ENCODE measurements around the gene KIF26A.
A peak's percentile ranks its signal among the peaks of the same experiment; 100 is the strongest.

The KIF26A gene

GRCh38 chr14:104133496-104133895, 4.9 kb upstream of the KIF26A start:
- Histone ChIP-seq H3K27me3 (ENCODE audit: control insufficient read depth in 1 of 2, insufficient read depth in 2 of 2, low read length in 2 of 2) (peaks cover 38 to 42% of the 10 kb centered on the region in 2 donors), H3K27ac (ENCODE audit: low read depth, low read length) (no peak overlapping the region), H3K9ac (ENCODE audit: low read depth in 1 of 2, low read length in 2 of 2) (no peak overlapping the region), H3K36me3 (ENCODE audit: control insufficient read depth in 1 of 2, insufficient read depth in 2 of 2, low read length in 2 of 2) (no peaks in the 10 kb centered on the region), H3K4me3 (ENCODE audit: low read depth in 1 of 2, low read length in 2 of 2) (no peak overlapping the region), H3K4me1 (ENCODE audit: control insufficient read depth in 1 of 2, insufficient read depth in 2 of 2, low read length in 2 of 2) (peaks cover 3 to 22% of the 10 kb centered on the region in 2 donors), H3K9me3 (ENCODE audit: control insufficient read depth in 1 of 2, low read length in 2 of 2) (peaks cover 6 to 12% of the 10 kb centered on the region in 2 donors)

- Histone ChIP-seq H3K4me1 (ENCODE audit: control insufficient read depth in 1 of 2, insufficient read depth in 2 of 2, low read length in 2 of 2) (peaks cover 3 to 22% of the 10 kb centered on the region in 2 donors), H3K36me3 (ENCODE audit: control insufficient read depth in 1 of 2, insufficient read depth in 2 of 2, low read length in 2 of 2) (no peaks in the 10 kb centered on the region), H3K9me3 (ENCODE audit: control insufficient read depth in 1 of 2, low read length in 2 of 2) (peaks cover 4 to 9% of the 10 kb centered on the region in 2 donors), H3K4me3 (ENCODE audit: low read depth in 1 of 2, low read length in 2 of 2) (no peak overlapping the region), H3K9ac (ENCODE audit: low read depth in 1 of 2, low read length in 2 of 2) (no peak overlapping the region), H3K27ac (ENCODE audit: low read depth, low read length) (no peak overlapping the region), H3K27me3 (ENCODE audit: control insufficient read depth in 1 of 2, insufficient read depth in 2 of 2, low read length in 2 of 2) (peaks cover 42 to 46% of the 10 kb centered on the region in 2 donors)
Measured at GRCh38 chr14:104134061-104134965, 4.1 kb upstream of the KIF26A start.

GRCh38 chr14:104135121-104135903, 3.1 kb upstream of the KIF26A start:
- Histone ChIP-seq H3K9ac (ENCODE audit: low read depth in 1 of 2, low read length in 2 of 2) (no peak overlapping the region), H3K27ac (ENCODE audit: low read depth, low read length) (no peak overlapping the region), H3K36me3 (ENCODE audit: control insufficient read depth in 1 of 2, insufficient read depth in 2 of 2, low read length in 2 of 2) (no peaks in the 10 kb centered on the region), H3K27me3 (ENCODE audit: control insufficient read depth in 1 of 2, insufficient read depth in 2 of 2, low read length in 2 of 2) (peaks cover 48 to 49% of the 10 kb centered on the region in 2 donors), H3K4me1 (ENCODE audit: control insufficient read depth in 1 of 2, insufficient read depth in 2 of 2, low read length in 2 of 2) (peaks cover 3 to 22% of the 10 kb centered on the region in 2 donors), H3K4me3 (ENCODE audit: low read depth in 1 of 2, low read length in 2 of 2) (no peak overlapping the region), H3K9me3 (ENCODE audit: control insufficient read depth in 1 of 2, low read length in 2 of 2) (peaks cover under 1 to 2% of the 10 kb centered on the region in 2 donors)

- no peaks in the 10 kb centered on the region for H3K9me3 ChIP-seq (ENCODE audit: control insufficient read depth in 1 of 2, low read length in 2 of 2)
- H3K27ac ChIP-seq (ENCODE audit: low read depth, low read length), result no peak overlapping the region
- peaks cover 49% of the 10 kb centered on the region in 2 donors for H3K27me3 ChIP-seq (ENCODE audit: control insufficient read depth in 1 of 2, insufficient read depth in 2 of 2, low read length in 2 of 2)
- H3K9ac ChIP-seq (ENCODE audit: low read depth in 1 of 2, low read length in 2 of 2), result no peak overlapping the region
- H3K4me3 ChIP-seq (ENCODE audit: low read depth in 1 of 2, low read length in 2 of 2), result no peak overlapping the region
- H3K4me1 ChIP-seq (ENCODE audit: control insufficient read depth in 1 of 2, insufficient read depth in 2 of 2, low read length in 2 of 2), result peaks cover 3 to 22% of the 10 kb centered on the region in 2 donors
- H3K36me3 ChIP-seq (ENCODE audit: control insufficient read depth in 1 of 2, insufficient read depth in 2 of 2, low read length in 2 of 2), result no peaks in the 10 kb centered on the region
Measured at GRCh38 chr14:104135904-104136471, 2.4 kb upstream of the KIF26A start.

GRCh38 chr14:104136472-104137296, 1.7 kb upstream of the KIF26A start:
- Histone ChIP-seq H3K27ac (ENCODE audit: low read depth, low read length) (no peak overlapping the region), H3K36me3 (ENCODE audit: control insufficient read depth in 1 of 2, insufficient read depth in 2 of 2, low read length in 2 of 2) (no peaks in the 10 kb centered on the region), H3K9me3 (ENCODE audit: control insufficient read depth in 1 of 2, low read length in 2 of 2) (no peaks in the 10 kb centered on the region), H3K27me3 (ENCODE audit: control insufficient read depth in 1 of 2, insufficient read depth in 2 of 2, low read length in 2 of 2) (peaks cover 49% of the 10 kb centered on the region in 2 donors), H3K9ac (ENCODE audit: low read depth in 1 of 2, low read length in 2 of 2) (no peak overlapping the region), H3K4me3 (ENCODE audit: low read depth in 1 of 2, low read length in 2 of 2) (no peak overlapping the region), H3K4me1 (ENCODE audit: control insufficient read depth in 1 of 2, insufficient read depth in 2 of 2, low read length in 2 of 2) (peaks cover 3 to 22% of the 10 kb centered on the region in 2 donors)

GRCh38 chr14:104137297-104138097, 890 bp upstream of the KIF26A start:
- H3K36me3 ChIP-seq (ENCODE audit: control insufficient read depth in 1 of 2, insufficient read depth in 2 of 2, low read length in 2 of 2), result no peaks in the 10 kb centered on the region
- no peaks in the 10 kb centered on the region for H3K9me3 ChIP-seq (ENCODE audit: control insufficient read depth in 1 of 2, low read length in 2 of 2)
- no peak overlapping the region for H3K27ac ChIP-seq (ENCODE audit: low read depth, low read length)
- H3K27me3 ChIP-seq (ENCODE audit: control insufficient read depth in 1 of 2, insufficient read depth in 2 of 2, low read length in 2 of 2), result peaks cover 49% of the 10 kb centered on the region in 2 donors
- H3K4me1 ChIP-seq (ENCODE audit: control insufficient read depth in 1 of 2, insufficient read depth in 2 of 2, low read length in 2 of 2), result peaks cover 3 to 22% of the 10 kb centered on the region in 2 donors
- no peak overlapping the region for H3K9ac ChIP-seq (ENCODE audit: low read depth in 1 of 2, low read length in 2 of 2)
- peak overlapping the region; percentile 35 to 53 for H3K4me3 ChIP-seq (ENCODE audit: low read depth in 1 of 2, low read length in 2 of 2)

- H3K36me3 ChIP-seq (ENCODE audit: control insufficient read depth in 1 of 2, insufficient read depth in 2 of 2, low read length in 2 of 2), result no peaks in the 10 kb centered on the region
- H3K27ac ChIP-seq (ENCODE audit: low read depth, low read length), result no peak overlapping the region
- H3K9ac ChIP-seq (ENCODE audit: low read depth in 1 of 2, low read length in 2 of 2), result no peak overlapping the region
- H3K4me1 ChIP-seq (ENCODE audit: control insufficient read depth in 1 of 2, insufficient read depth in 2 of 2, low read length in 2 of 2), result peaks cover 3 to 22% of the 10 kb centered on the region in 2 donors
- peak overlapping the region; percentile 16 to 35 for H3K4me3 ChIP-seq (ENCODE audit: low read depth in 1 of 2, low read length in 2 of 2)
- H3K27me3 ChIP-seq (ENCODE audit: control insufficient read depth in 1 of 2, insufficient read depth in 2 of 2, low read length in 2 of 2), result peaks cover 40 to 42% of the 10 kb centered on the region in 2 donors
- H3K9me3 ChIP-seq (ENCODE audit: control insufficient read depth in 1 of 2, low read length in 2 of 2), result no peaks in the 10 kb centered on the region
Measured at GRCh38 chr14:104138718-104139459, 502 bp downstream of the KIF26A start.

GRCh38 chr14:104139460-104140212, 1.2 kb downstream of the KIF26A start:
- H3K36me3 ChIP-seq (ENCODE audit: control insufficient read depth in 1 of 2, insufficient read depth in 2 of 2, low read length in 2 of 2), result no peaks in the 10 kb centered on the region
- H3K4me1 ChIP-seq (ENCODE audit: control insufficient read depth in 1 of 2, insufficient read depth in 2 of 2, low read length in 2 of 2), result peaks cover 3 to 22% of the 10 kb centered on the region in 2 donors
- no peaks in the 10 kb centered on the region for H3K9me3 ChIP-seq (ENCODE audit: control insufficient read depth in 1 of 2, low read length in 2 of 2)
- no peak overlapping the region for H3K27ac ChIP-seq (ENCODE audit: low read depth, low read length)
- H3K9ac ChIP-seq (ENCODE audit: low read depth in 1 of 2, low read length in 2 of 2), result no peak overlapping the region
- peaks cover 32 to 37% of the 10 kb centered on the region in 2 donors for H3K27me3 ChIP-seq (ENCODE audit: control insufficient read depth in 1 of 2, insufficient read depth in 2 of 2, low read length in 2 of 2)
- peak overlapping the region in 1 of 2 donors; percentile 16 for H3K4me3 ChIP-seq (ENCODE audit: low read depth in 1 of 2, low read length in 2 of 2)

Data from duodenal mucosa (tissue), 2 donors.